Kidney (tissue), 22 donors: Measurements from ENCODE around the gene NCLN. TPM values are rescaled to one million over a fixed set of nuclear protein-coding genes. Genes with fewer than 3 reads are reported as not detected.

Source experiments
- DNase-seq, 5 donors: peaks; one replicate each; pipeline ENCODE4 v3.0.0-alpha.2; 2013 to 2020
- FAIRE-seq: peaks from 2 replicates; lab custom pipeline; 2012; peaks lifted over from hg19 to GRCh38; lab: Jason Lieb, UNC
- H3K27ac ChIP-seq, 2 donors: one replicate each; pipeline ENCODE4 v1.7.0; 2013; ENCODE audit warnings: low read depth in 2 of 2, low read length in 2 of 2, inconsistent platforms in 1 of 2
- H3K27me3 ChIP-seq: one replicate; pipeline ENCODE4 v1.7.1; 2013; ENCODE audit warnings: low read length, inconsistent platforms; ENCODE audit not compliant: control insufficient read depth, insufficient read depth
- H3K36me3 ChIP-seq, 3 donors: one replicate each; pipeline versions ENCODE4 v1.7.0 to v1.7.1; 2013; ENCODE audit warnings: low read length in 3 of 3, control low read depth in 1 of 3, inconsistent platforms in 1 of 3; ENCODE audit not compliant: insufficient read depth in 3 of 3, control insufficient read depth in 2 of 3
- H3K4me1 ChIP-seq, 3 donors: one replicate each; pipeline versions ENCODE4 v1.7.0 to v1.7.1; 2013; ENCODE audit warnings: low read length in 3 of 3, inconsistent platforms in 1 of 3, low read depth in 1 of 3; ENCODE audit not compliant: control insufficient read depth in 2 of 3, insufficient read depth in 2 of 3
- H3K4me3 ChIP-seq, 3 donors: one replicate each; pipeline versions ENCODE4 v1.7.0 to v1.8.1; 2013; ENCODE audit warnings: low read length in 3 of 3, control low read depth in 1 of 3, inconsistent platforms in 1 of 3
- H3K9ac ChIP-seq, 3 donors: one replicate each; pipeline versions ENCODE4 v1.7.0 to v1.7.1; 2013; ENCODE audit warnings: low read length in 3 of 3, control low read depth in 1 of 3, inconsistent platforms in 1 of 3
- H3K9me3 ChIP-seq, 3 donors: one replicate each; pipeline versions ENCODE4 v1.7.0 to v1.7.1; 2013; ENCODE audit warnings: low read length in 3 of 3, control low read depth in 1 of 3, inconsistent platforms in 1 of 3; ENCODE audit not compliant: control insufficient read depth in 2 of 3, insufficient read depth in 1 of 3
- intact Hi-C: fragments of 100-400 bp; cut with DNase I; formaldehyde crosslinking; loops from one replicate; pipeline ENCODE4 v1.11.1; 2022
- long read RNA-seq, 10 donors: library from polyadenylated mRNA in 1 of 10; unstranded in 1 of 10; transcript quantifications; one replicate each; pipeline ENCODE4 v2.0.0 and lab custom pipeline, GENCODE V29; 2021 to 2026
- polyA plus RNA-seq: library from polyadenylated mRNA; stranded (reverse); fragments of 350-450 nt; fragmentation: Illumina TruSeq; extraction: RNeasy Lipid Tissue Mini Kit (QIAGEN cat#74804); gene quantifications from one replicate; pipeline ENCODE4 v1.2.3, GENCODE V29; 2014; ENCODE audit warnings: low read depth, low replicate concordance; ENCODE audit not compliant: insufficient read depth
- total RNA-seq: library from RNA; stranded (reverse); fragmentation: NEBNext Ultra II Directional; extraction: Animal tissue kit (Norgen Biotek cat#: 25700); gene quantifications from one replicate; pipeline ENCODE4 v1.2.1, GENCODE V29; 2021
- TF ChIP-seq, protein P1 (sequence below): IDR thresholded peaks from 3 replicates; pipeline ENCODE4 v1.5.1; 2012; ENCODE audit warnings: mild to moderate bottlenecking, moderate library complexity, borderline replicate concordance; ENCODE audit not compliant: insufficient read depth; ENCODE audit errors: extremely low read depth
- donor health status: control.
- donor health status: control.
- donor health status: control.
- donor health status: control.
- donor health status: control.
- donor health status: DM: yes; HTN: yes; CAD: no.
- donor health status: Normal renal cell carcinoma (clear cell type).

NCLN gene
- total RNA-seq (43.3 TPM), polyA plus RNA-seq (63.2 TPM)
- long read RNA-seq, donor 1, full-length matches to known transcripts, result 6 of 13 reads
- long read RNA-seq, donor 1, partial matches to known transcripts, result 0 of 13 reads
- long read RNA-seq, donor 1, other reads (novel, unspliced or antisense), result 7 of 13 reads
- long read RNA-seq, donor 2, full-length matches to known transcripts, result 5 of 5 reads
- long read RNA-seq, donor 2, partial matches to known transcripts, result 0 of 5 reads
- long read RNA-seq, donor 2, other reads (novel, unspliced or antisense), result 0 of 5 reads
- long read RNA-seq, donor 3, full-length matches to known transcripts, result 4 of 4 reads
- long read RNA-seq, donor 3, partial matches to known transcripts, result 0 of 4 reads
- long read RNA-seq, donor 3, other reads (novel, unspliced or antisense), result 0 of 4 reads
- long read RNA-seq, donor 4, full-length matches to known transcripts, result 6 of 20 reads
- long read RNA-seq, donor 4, partial matches to known transcripts, result 14 of 20 reads
- long read RNA-seq, donor 4, other reads (novel, unspliced or antisense), result 0 of 20 reads
- long read RNA-seq, donor 5, result 0 reads
- long read RNA-seq, donor 6, full-length matches to known transcripts, result 2 of 2 reads
- long read RNA-seq, donor 6, partial matches to known transcripts, result 0 of 2 reads
- long read RNA-seq, donor 6, other reads (novel, unspliced or antisense), result 0 of 2 reads
- long read RNA-seq, donor 7, full-length matches to known transcripts, result 12 of 59 reads
- long read RNA-seq, donor 7, partial matches to known transcripts, result 8 of 59 reads
- long read RNA-seq, donor 7, other reads (novel, unspliced or antisense), result 39 of 59 reads
- long read RNA-seq, donor 8, full-length matches to known transcripts, result 1 of 1 reads
- long read RNA-seq, donor 8, partial matches to known transcripts, result 0 of 1 reads
- long read RNA-seq, donor 8, other reads (novel, unspliced or antisense), result 0 of 1 reads
- long read RNA-seq, donor 9, full-length matches to known transcripts, result 1 of 1 reads
- long read RNA-seq, donor 9, partial matches to known transcripts, result 0 of 1 reads
- long read RNA-seq, donor 9, other reads (novel, unspliced or antisense), result 0 of 1 reads
- long read RNA-seq, donor 10, full-length matches to known transcripts, result 3 of 3 reads
- long read RNA-seq, donor 10, partial matches to known transcripts, result 0 of 3 reads
- long read RNA-seq, donor 10, other reads (novel, unspliced or antisense), result 0 of 3 reads

DNA sequence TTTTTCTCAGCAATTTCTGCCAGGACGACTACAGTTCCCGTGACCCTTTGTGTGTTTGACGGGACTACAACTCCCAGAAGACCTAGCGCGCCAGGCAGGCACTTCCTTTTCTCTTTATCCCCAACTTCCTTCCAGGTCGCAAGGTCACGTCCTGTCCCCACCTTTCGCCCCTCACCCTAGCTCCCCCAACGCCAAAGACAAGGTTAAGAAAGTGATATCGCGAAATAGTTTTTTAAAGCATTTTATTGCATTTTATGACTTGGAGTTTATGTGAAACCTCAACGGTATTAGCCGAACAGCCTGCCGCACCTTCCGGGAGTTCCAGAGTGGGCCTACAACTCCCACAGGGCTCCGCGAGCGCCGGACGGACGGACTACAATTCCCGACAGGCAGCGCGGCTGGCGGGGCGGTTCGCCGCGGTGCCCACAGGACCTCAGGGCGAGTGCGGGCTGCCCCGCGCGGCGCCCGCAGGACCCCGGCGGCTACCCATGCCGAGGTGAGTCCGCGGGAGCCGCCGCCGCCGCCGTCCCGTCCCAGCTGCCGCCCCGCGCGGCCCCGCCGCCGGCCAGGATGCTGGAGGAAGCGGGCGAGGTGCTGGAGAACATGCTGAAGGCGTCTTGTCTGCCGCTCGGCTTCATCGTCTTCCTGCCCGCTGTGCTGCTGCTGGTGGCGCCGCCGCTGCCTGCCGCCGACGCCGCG is at the start of gene NCLN:
NCLN (plus strand) TSS at position 470 of the 699 bp plus-strand sequence; CDS start at position 571, 101 bp downstream.
- peaks cover 0 to 13% (median 2%) of the 10 kb centered on the region in 3 donors for H3K4me1 ChIP-seq
- H3K4me3 ChIP-seq, result peak within 1 kb of the TSS; percentile 76 to 95 (median 89)
- H3K36me3 ChIP-seq, result no peaks in the 10 kb centered on the region
- peak within 1 kb of the TSS; percentile 80 to 97 for H3K27ac ChIP-seq
- peak within 1 kb of the TSS; percentile 58 to 91 (median 79) for H3K9ac ChIP-seq
- peak; percentile 95 to 98 (median 98) for DNase-seq
- no peak for FAIRE-seq
- H3K27me3 ChIP-seq, result no peaks in the 10 kb centered on the region
- intact Hi-C loops, result no loop called here
- TF ChIP-seq, protein P1, sequence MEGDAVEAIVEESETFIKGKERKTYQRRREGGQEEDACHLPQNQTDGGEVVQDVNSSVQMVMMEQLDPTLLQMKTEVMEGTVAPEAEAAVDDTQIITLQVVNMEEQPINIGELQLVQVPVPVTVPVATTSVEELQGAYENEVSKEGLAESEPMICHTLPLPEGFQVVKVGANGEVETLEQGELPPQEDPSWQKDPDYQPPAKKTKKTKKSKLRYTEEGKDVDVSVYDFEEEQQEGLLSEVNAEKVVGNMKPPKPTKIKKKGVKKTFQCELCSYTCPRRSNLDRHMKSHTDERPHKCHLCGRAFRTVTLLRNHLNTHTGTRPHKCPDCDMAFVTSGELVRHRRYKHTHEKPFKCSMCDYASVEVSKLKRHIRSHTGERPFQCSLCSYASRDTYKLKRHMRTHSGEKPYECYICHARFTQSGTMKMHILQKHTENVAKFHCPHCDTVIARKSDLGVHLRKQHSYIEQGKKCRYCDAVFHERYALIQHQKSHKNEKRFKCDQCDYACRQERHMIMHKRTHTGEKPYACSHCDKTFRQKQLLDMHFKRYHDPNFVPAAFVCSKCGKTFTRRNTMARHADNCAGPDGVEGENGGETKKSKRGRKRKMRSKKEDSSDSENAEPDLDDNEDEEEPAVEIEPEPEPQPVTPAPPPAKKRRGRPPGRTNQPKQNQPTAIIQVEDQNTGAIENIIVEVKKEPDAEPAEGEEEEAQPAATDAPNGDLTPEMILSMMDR, result no peak
- no peaks in the 10 kb centered on the region for H3K9me3 ChIP-seq

GRCh38 chr19:3135961-3136683 is 49.6 kb upstream of the NCLN start, which contains the start of gene GNA15:
Gene GNA15 (plus strand): TSS chr19:3136033. CDS start chr19:3136451, 418 bp downstream.
- DNase-seq, result peak in 1 of 5 donors; percentile 77
- peak within 1 kb of the TSS in 1 of 3 donors; percentile 34 for H3K9ac ChIP-seq
- H3K4me3 ChIP-seq, result no peak within 1 kb of the TSS
- H3K36me3 ChIP-seq, result no peaks in the 10 kb centered on the region
- H3K27me3 ChIP-seq, result no peaks in the 10 kb centered on the region
- TF ChIP-seq, protein P1, result no peak
- peaks cover 0 to 4% (median 0%) of the 10 kb centered on the region in 3 donors for H3K9me3 ChIP-seq
- H3K4me1 ChIP-seq, result peaks cover 0 to 2% (median 0%) of the 10 kb centered on the region in 3 donors
- intact Hi-C loops, result no loop called here
- FAIRE-seq, result no peak
- peak within 1 kb of the TSS in 1 of 2 donors; percentile 63 for H3K27ac ChIP-seq

GRCh38 chr19:3136684-3137055 is 49.1 kb upstream of the NCLN start:
- Histone ChIP-seq H3K9me3 (peaks cover 0 to 4% (median 0%) of the 10 kb centered on the region in 3 donors), H3K27me3 (no peaks in the 10 kb centered on the region), H3K9ac (peak overlapping the region in 1 of 3 donors; percentile 34), H3K4me1 (peaks cover 0 to 3% (median 3%) of the 10 kb centered on the region in 3 donors), H3K4me3 (no peak overlapping the region), H3K36me3 (no peaks in the 10 kb centered on the region), H3K27ac (peak overlapping the region in 1 of 2 donors; percentile 63)
- TF ChIP-seq, protein P1, result no peak
- DNase-seq, result no peak
- FAIRE-seq, result no peak
- intact Hi-C loops, result no loop called here
